Raji (cell line): ENCODE results near the gene METAP1D.

Source experiments
- POLR2A ChIP-seq: IDR thresholded peaks from 2 replicates; pipeline ENCODE4 v1.6.1; 2011; ENCODE audit warnings: low read depth, low read length, control low read depth; ENCODE audit not compliant: insufficient read depth

Gene METAP1D

GRCh38 chr2:171999604-172000469, at the start of gene METAP1D:
METAP1D (plus strand) TSS chr2:171999953; CDS start chr2:171999970, 17 bp downstream.
- peak; percentile 97 for TF ChIP-seq POLR2A

GRCh38 chr2:171952276-171952675, 47.5 kb upstream of the METAP1D start:
- no peak for TF ChIP-seq POLR2A

- no peak for TF ChIP-seq POLR2A
Observed at GRCh38 chr2:171952748-171953147, 47.0 kb upstream of the METAP1D start.

GRCh38 chr2:171956135-171956825, 43.5 kb upstream of the METAP1D start:
- TF ChIP-seq POLR2A, result no peak

- TF ChIP-seq POLR2A, result no peak
Observed at GRCh38 chr2:171957061-171957460, 42.7 kb upstream of the METAP1D start.

GRCh38 chr2:171958475-171958874, 41.3 kb upstream of the METAP1D start:
- TF ChIP-seq POLR2A, result no peak

GRCh38 chr2:171959998-171960397, 39.8 kb upstream of the METAP1D start:
- TF ChIP-seq POLR2A, result no peak

GRCh38 chr2:171960570-171960969, 39.2 kb upstream of the METAP1D start:
- TF ChIP-seq POLR2A, result no peak

- no peak for TF ChIP-seq POLR2A
Observed at GRCh38 chr2:171963198-171963597, 36.6 kb upstream of the METAP1D start.

GRCh38 chr2:171964308-171964707, 35.4 kb upstream of the METAP1D start:
- TF ChIP-seq POLR2A, result no peak

- no peak for TF ChIP-seq POLR2A
Observed at GRCh38 chr2:171965238-171965637, 34.5 kb upstream of the METAP1D start.

- TF ChIP-seq POLR2A, result no peak
Observed at GRCh38 chr2:171965661-171966060, 34.1 kb upstream of the METAP1D start.

- TF ChIP-seq POLR2A, result no peak
Observed at GRCh38 chr2:171966235-171966634, 33.5 kb upstream of the METAP1D start.

- no peak for TF ChIP-seq POLR2A
Observed at GRCh38 chr2:171966688-171967087, 33.1 kb upstream of the METAP1D start.

- TF ChIP-seq POLR2A, result no peak
Observed at GRCh38 chr2:171968509-171968908, 31.2 kb upstream of the METAP1D start.

GRCh38 chr2:171972329-171972982, 27.3 kb upstream of the METAP1D start:
- no peak for TF ChIP-seq POLR2A
